GM13977 (cell line): Measurements from ENCODE around the gene PES1.
"Not testable (repeated sequence)": the region's sequence is repeated elsewhere in the genome, so short reads cannot be mapped to it uniquely, and the experiment has no call there.

Source experiments
- DNase-seq: peaks from one replicate; pipeline ENCODE4 v3.0.0; 2012; ENCODE audit warnings: low spot score
- in situ Hi-C: fragments of 300-500 bp; cut with MboI; formaldehyde crosslinking; loops from one replicate; pipeline ENCODE4 v1.12.0; 2022; ENCODE audit warnings: low sequenced_read_pairs, low pct_unique_long_range_greater_than_20kb, mixed read lengths, inconsistent platforms; ENCODE audit not compliant: unreplicated experiment
- TF ChIP-seq, protein P1 (sequence below): IDR thresholded peaks from 2 replicates; pipeline ENCODE4 v1.5.1; 2012; ENCODE audit warnings: mild to moderate bottlenecking, control low read depth; ENCODE audit not compliant: insufficient read depth; ENCODE audit errors: extremely low read depth, missing control alignments

PES1 gene

DNA sequence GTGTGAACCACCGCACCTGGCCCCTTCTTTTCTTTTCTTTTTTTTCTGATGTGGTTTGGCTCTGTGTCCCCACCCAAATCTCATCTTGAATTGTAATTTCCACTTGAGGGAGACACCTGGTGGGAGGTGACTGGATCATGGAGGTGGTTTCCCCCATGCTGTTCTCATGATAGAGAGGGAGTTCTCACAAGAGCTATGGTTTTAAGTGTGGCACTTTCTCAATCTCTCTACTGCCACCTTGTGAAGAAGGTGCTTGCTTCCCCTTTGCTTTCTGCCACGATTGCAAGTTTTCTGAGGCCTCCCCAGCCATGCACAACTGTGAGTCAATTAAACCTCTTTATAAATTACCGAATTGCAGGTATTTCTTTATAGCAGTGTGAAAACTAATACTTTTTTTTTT is 10.3 kb upstream of the PES1 start:
- in situ Hi-C loops, result no loop called here
- no peak for DNase-seq
- TF ChIP-seq, protein P1, sequence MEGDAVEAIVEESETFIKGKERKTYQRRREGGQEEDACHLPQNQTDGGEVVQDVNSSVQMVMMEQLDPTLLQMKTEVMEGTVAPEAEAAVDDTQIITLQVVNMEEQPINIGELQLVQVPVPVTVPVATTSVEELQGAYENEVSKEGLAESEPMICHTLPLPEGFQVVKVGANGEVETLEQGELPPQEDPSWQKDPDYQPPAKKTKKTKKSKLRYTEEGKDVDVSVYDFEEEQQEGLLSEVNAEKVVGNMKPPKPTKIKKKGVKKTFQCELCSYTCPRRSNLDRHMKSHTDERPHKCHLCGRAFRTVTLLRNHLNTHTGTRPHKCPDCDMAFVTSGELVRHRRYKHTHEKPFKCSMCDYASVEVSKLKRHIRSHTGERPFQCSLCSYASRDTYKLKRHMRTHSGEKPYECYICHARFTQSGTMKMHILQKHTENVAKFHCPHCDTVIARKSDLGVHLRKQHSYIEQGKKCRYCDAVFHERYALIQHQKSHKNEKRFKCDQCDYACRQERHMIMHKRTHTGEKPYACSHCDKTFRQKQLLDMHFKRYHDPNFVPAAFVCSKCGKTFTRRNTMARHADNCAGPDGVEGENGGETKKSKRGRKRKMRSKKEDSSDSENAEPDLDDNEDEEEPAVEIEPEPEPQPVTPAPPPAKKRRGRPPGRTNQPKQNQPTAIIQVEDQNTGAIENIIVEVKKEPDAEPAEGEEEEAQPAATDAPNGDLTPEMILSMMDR, result peak; percentile 48

DNA sequence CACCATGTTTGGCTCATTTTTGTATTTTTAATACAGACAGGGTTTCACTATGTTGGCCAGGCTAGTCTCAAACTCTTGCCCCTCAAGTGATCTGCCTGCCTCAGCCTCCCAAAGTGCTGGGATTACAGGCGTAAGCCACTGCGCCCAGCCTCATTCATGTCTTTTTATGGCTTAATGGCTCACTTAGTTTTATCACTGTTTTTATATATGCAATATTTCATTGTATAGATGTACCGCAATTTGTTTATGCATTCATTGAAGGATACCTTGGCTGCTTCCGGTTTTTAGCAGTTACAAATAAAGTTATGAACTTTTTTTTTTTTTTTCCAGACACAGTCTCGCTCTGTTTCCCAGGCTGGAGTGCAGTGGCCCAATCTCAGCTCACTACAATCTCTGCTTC is 9.8 kb upstream of the PES1 start:
- no peak for DNase-seq
- TF ChIP-seq, protein P1, result no peak
- in situ Hi-C loops, result no loop called here

GRCh38 chr22:30600921-30601320 is 9.2 kb upstream of the PES1 start:
- DNase-seq, result no peak
- TF ChIP-seq, protein P1, result no peak
- in situ Hi-C loops, result no loop called here

DNA sequence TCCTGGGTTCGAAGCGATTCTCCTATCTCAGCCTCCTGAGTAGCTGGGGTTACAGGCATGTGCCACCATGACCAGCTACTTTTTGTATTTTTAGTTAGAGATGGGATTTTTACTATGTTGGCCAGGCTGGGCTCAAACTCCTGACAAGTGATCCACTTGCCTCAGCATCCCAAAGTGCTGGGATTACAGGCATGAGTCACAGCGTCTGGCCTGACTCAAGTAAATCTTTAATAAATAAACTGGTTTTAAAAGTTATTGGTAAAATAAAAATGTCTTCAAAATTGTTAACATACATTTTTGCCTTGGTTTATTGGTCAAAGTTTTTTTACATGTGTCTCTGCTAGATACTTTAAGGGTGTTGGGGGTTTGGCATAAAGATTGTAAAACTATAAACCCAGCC is 7.3 kb upstream of the PES1 start:
- TF ChIP-seq, protein P1, result no peak
- DNase-seq, result no peak
- in situ Hi-C loops, result no loop called here

DNA sequence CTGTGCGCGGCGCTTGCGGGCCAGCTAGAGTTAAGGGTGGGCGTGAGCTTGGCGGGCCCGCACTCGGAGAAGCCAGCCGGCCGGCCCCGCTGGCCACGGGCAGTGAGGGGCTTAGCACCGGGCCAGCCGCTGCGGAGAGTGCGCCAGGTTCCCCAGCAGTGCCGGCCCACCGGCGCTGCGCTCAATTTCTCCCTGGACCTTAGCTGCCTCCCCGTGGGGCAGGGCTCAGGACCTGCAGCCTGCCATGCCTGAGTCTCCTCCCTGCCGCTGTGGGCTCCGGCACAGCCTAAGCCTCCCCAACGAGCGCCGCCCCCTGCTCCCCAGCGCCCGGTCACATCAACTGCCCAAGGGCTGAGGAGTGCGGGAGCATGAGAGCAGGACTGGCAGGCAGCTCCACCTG is 5.2 kb upstream of the PES1 start:
- TF ChIP-seq, protein P1, result no peak
- DNase-seq, result no peak
- in situ Hi-C loops, result no loop called here

GRCh38 chr22:30596199-30596598 is 4.5 kb upstream of the PES1 start:
- in situ Hi-C loops, result no loop called here
- DNase-seq, result no peak
- TF ChIP-seq, protein P1, result no peak

DNA sequence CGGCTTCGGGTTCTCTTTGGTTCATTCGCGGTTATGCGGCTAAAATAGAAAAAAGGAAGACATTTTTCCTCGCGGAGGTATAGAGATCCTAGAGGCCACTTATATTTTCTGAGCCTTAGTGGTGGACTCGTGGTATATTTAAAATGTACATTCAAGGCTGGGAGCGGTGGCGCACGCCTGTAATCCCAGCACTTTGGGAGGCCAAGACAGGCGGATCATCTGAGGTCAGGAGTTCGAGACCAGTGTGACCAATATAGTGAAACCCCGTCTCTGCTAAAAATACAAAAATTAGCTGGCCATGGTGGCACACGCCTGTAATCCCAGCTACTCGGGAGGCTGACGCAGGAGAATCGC is 627 bp upstream of the PES1 start:
- DNase-seq, in situ Hi-C loops: not testable (repeated sequence)
